Activated T-cell treated with anti-CD3 and anti-CD28 coated beads, Interleukin-2, amount 50 U/mL, for 72 hours (primary cell): ENCODE data around the gene SMYD5. TPM values are rescaled to one million over a fixed set of nuclear protein-coding genes. Genes with fewer than 3 reads are reported as not detected.
"Not testable (repeated sequence)": the region's sequence is repeated elsewhere in the genome, so short reads cannot be mapped to it uniquely, and the experiment has no call there.

Experiments used
- ATAC-seq, 2 donors: fragments of 150-1000 bp; cut with Tn5 transposase; replicated peaks in 1 of 2; 2 replicates each; pipeline ENCODE4 v1.10.0; 2021; ENCODE audit warnings: moderate library complexity in 2 of 2, mild to moderate bottlenecking in 1 of 2
- DNase-seq, 2 donors: peaks; one replicate each; pipeline ENCODE4 v3.0.0; 2021 to 2022; ENCODE audit warnings: mixed read lengths in 1 of 2
- H3K27ac Mint-ChIP-seq: one replicate; pipeline ENCODE4 v1.8.0; 2022; ENCODE audit warnings: mild to moderate bottlenecking, moderate library complexity, mixed read lengths
- H3K27me3 Mint-ChIP-seq: one replicate; pipeline ENCODE4 v1.8.0; 2022; ENCODE audit warnings: low read depth, mixed read lengths
- H3K36me3 Mint-ChIP-seq, 2 donors: one replicate each; pipeline ENCODE4 v1.8.0; 2022; ENCODE audit warnings: mixed read lengths in 2 of 2, mild to moderate bottlenecking in 1 of 2; ENCODE audit not compliant: insufficient read depth in 2 of 2
- H3K4me1 Mint-ChIP-seq: one replicate; pipeline ENCODE4 v1.8.0; 2022; ENCODE audit warnings: low read depth, mixed read lengths
- H3K4me3 Mint-ChIP-seq, 2 donors: one replicate each; pipeline ENCODE4 v1.8.0; 2022; ENCODE audit warnings: mild to moderate bottlenecking in 2 of 2, mixed read lengths in 2 of 2, moderate library complexity in 2 of 2
- H3K9me3 Mint-ChIP-seq, 2 donors: one replicate each; pipeline ENCODE4 v1.8.0; 2022; ENCODE audit warnings: mixed read lengths in 2 of 2
- total RNA-seq, 2 donors: library from RNA; stranded (reverse); gene quantifications; one replicate each; pipeline ENCODE4 v1.2.3, GENCODE V29; 2022

SMYD5 gene
- 10 to 100 TPM; 32.5 to 35.4 TPM for total RNA-seq

DNA sequence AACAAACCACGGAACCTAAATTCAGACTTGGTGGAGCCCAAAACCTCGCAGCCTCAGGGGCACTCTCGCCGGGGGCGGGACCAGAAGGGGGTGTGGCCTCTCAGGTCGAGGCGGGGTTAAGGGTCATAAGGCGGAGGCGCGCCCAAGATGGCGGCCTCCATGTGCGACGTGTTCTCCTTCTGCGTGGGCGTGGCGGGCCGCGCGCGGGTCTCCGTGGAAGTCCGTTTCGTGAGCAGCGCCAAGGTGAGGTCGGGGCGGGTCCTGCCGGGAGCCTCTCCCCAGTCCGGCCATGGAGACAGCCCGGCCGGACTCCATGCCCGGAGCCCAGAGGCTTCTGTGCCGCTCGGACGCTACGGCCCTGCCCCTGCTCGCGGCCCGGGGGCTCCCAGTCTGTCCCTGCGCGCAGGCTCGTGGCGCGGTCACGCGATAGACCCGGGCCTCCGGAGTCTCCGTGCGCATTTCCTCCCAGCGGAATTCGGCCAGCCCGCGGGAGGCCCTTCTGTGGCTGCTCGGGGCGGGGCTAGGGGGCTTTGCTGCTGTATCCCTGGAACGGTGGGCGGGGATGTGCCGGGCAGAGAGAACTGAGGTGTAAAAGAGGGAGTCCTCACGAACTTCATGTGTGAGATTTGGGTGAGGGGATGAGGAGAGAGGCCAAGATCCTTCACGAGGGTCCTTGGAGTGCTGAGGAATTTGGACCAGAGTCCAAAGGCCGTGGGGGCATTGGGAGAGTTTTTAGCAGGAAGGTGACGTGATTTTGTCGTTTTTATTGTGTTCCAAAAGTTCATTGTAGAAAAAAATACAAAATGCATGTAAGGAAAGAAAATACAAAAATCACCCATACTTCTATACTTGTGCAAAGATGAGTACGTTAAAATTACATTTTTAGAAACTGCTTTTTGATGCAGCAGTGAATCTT is at the start of gene SMYD5:
Gene SMYD5 (plus strand): TSS at position 126 of the 916 bp plus-strand sequence. CDS start 22 bp downstream, at position 148.
- DNase-seq (peak; percentile 96), ATAC-seq (peak; percentile 93 to 94)
- Mint-ChIP-seq H3K27me3 (no peaks in the 10 kb centered on the region), H3K27ac (peak within 1 kb of the TSS; percentile 46), H3K9me3 (no peaks in the 10 kb centered on the region), H3K36me3 (peaks cover 1 to 2% of the 10 kb centered on the region in 2 donors), H3K4me3 (peak within 1 kb of the TSS; percentile 93 to 97), H3K4me1 (peaks cover 44% of the 10 kb centered on the region)

DNA sequence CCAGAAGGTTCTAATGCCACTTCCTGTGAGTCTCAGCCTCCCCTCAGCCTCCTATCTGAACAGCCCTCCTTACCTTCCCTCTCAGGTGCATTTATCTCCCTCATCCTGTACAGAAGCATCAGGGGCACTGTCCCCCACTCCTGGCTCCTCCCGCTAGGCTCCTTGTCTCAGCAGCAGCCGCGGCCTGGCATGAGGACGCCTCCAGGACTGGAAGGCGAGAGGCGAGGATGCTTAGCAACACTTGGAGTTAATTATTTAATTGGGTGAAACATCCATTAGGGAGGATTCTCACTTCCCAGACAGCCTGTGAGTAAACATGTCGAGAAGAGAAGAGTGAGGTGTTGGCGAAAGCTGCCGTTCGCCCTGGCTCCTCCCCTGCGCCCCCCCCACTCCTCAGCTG is 48.1 kb upstream of the SMYD5 start:
- not testable (repeated sequence) for H3K27ac Mint-ChIP-seq, H3K4me3 Mint-ChIP-seq, H3K36me3 Mint-ChIP-seq, H3K4me1 Mint-ChIP-seq, H3K27me3 Mint-ChIP-seq, ATAC-seq, H3K9me3 Mint-ChIP-seq, DNase-seq

DNA sequence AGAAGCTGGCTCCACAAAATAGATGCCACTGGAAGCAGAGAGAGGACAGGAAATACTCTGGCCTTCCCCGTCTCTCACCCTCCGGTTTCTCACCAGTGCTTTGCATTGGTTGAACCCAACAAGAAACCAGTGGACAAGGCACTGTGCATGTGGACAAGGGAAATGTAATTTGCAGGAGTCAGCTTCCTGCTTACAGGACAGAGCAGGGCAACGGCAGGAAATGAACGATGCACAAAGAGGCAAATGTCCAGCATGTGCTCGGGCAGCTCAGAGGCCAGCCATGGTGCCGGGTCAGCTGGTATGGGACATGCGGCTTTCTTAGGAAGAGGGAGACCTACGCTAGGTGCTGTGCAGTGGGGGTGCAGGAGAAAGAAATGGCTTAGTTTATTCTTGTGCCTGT is 47.2 kb upstream of the SMYD5 start:
- not testable (repeated sequence) for H3K4me1 Mint-ChIP-seq, H3K27me3 Mint-ChIP-seq, H3K4me3 Mint-ChIP-seq, ATAC-seq, H3K27ac Mint-ChIP-seq, DNase-seq, H3K9me3 Mint-ChIP-seq, H3K36me3 Mint-ChIP-seq

GRCh38 chr2:73168348-73168747 is 45.7 kb upstream of the SMYD5 start:
- not testable (repeated sequence) for H3K27me3 Mint-ChIP-seq, H3K27ac Mint-ChIP-seq, H3K9me3 Mint-ChIP-seq, ATAC-seq, H3K36me3 Mint-ChIP-seq, DNase-seq, H3K4me3 Mint-ChIP-seq
- H3K4me1 Mint-ChIP-seq = peaks cover 11% of the 10 kb centered on the region

GRCh38 chr2:73170341-73170740 is 43.7 kb upstream of the SMYD5 start:
- not testable (repeated sequence) for H3K27ac Mint-ChIP-seq, H3K9me3 Mint-ChIP-seq, DNase-seq, H3K4me3 Mint-ChIP-seq, H3K36me3 Mint-ChIP-seq, ATAC-seq
- peaks cover 23% of the 10 kb centered on the region for H3K4me1 Mint-ChIP-seq
- peaks cover 17% of the 10 kb centered on the region for H3K27me3 Mint-ChIP-seq

- Mint-ChIP-seq H3K36me3 (no peaks in the 10 kb centered on the region), H3K27ac (peak overlapping the region; percentile 0), H3K4me1 (peaks cover 38% of the 10 kb centered on the region), H3K27me3 (peaks cover 35% of the 10 kb centered on the region), H3K4me3 (peak overlapping the region in 1 of 2 donors; percentile 3), H3K9me3 (no peaks in the 10 kb centered on the region)
- peak; percentile 68 to 72 for ATAC-seq
- peak; percentile 69 to 85 for DNase-seq
Measured at GRCh38 chr2:73172963-73173362, 41.1 kb upstream of the SMYD5 start.

DNA sequence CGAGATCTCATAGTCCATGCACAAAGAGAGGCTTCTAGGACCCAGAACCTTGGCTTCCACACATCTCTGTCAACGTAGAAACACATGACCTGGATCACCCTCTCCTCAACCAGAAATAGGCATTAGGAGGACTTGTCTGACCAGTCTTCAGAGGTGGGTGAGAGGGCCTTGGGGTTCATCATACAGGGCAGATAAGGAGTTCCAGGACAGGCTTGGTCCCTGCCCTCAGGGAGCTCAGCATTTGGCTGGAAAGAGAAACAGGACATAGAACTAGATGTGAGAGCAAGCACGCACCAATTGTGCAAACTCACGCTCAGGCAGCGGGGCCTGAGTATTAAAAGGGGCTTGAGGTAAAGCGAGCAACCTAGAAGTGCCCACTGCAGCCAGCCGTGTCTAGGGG is 40.3 kb upstream of the SMYD5 start:
- DNase-seq (no peak), ATAC-seq (no peak)
- Mint-ChIP-seq H3K9me3 (no peaks in the 10 kb centered on the region), H3K27ac (no peak overlapping the region), H3K4me3 (no peak overlapping the region), H3K27me3 (peaks cover 42% of the 10 kb centered on the region), H3K36me3 (no peaks in the 10 kb centered on the region), H3K4me1 (peaks cover 38% of the 10 kb centered on the region)

- DNase-seq (no peak), ATAC-seq (no peak)
- H3K4me1 Mint-ChIP-seq = peaks cover 38% of the 10 kb centered on the region
- no peaks in the 10 kb centered on the region for H3K36me3 Mint-ChIP-seq
- H3K27ac Mint-ChIP-seq = no peak overlapping the region
- no peaks in the 10 kb centered on the region for H3K9me3 Mint-ChIP-seq
- H3K27me3 Mint-ChIP-seq = peaks cover 42% of the 10 kb centered on the region
- no peak overlapping the region for H3K4me3 Mint-ChIP-seq
Measured at GRCh38 chr2:73174244-73174643, 39.8 kb upstream of the SMYD5 start.

GRCh38 chr2:73174941-73175662 is 38.9 kb upstream of the SMYD5 start:
- peaks cover 48% of the 10 kb centered on the region for H3K27me3 Mint-ChIP-seq
- H3K4me1 Mint-ChIP-seq = peaks cover 38% of the 10 kb centered on the region
- H3K36me3 Mint-ChIP-seq = no peaks in the 10 kb centered on the region
- peak overlapping the region; percentile 39 to 60 for H3K4me3 Mint-ChIP-seq
- DNase-seq (no peak), ATAC-seq (no peak)
- H3K27ac Mint-ChIP-seq = no peak overlapping the region
- no peaks in the 10 kb centered on the region for H3K9me3 Mint-ChIP-seq

- peaks cover 55% of the 10 kb centered on the region for H3K27me3 Mint-ChIP-seq
Measured at GRCh38 chr2:73175663-73176204, 38.3 kb upstream of the SMYD5 start.

GRCh38 chr2:73176205-73176880 is 37.7 kb upstream of the SMYD5 start:
- Mint-ChIP-seq H3K27me3 (peaks cover 58% of the 10 kb centered on the region), H3K9me3 (no peaks in the 10 kb centered on the region), H3K36me3 (no peaks in the 10 kb centered on the region), H3K27ac (peak overlapping the region; percentile 12), H3K4me3 (peak overlapping the region; percentile 81 to 93), H3K4me1 (peaks cover 38% of the 10 kb centered on the region)
- ATAC-seq = peak in 1 of 2 donors; percentile 1
- DNase-seq = peak in 1 of 2 donors; percentile 21

More at GRCh38 chr2:73175663-73176204, 38.3 kb upstream of the SMYD5 start:
- no peaks in the 10 kb centered on the region for H3K36me3 Mint-ChIP-seq
- ATAC-seq (peak; percentile 43 to 50), DNase-seq (peak; percentile 85 to 88)
- H3K4me3 Mint-ChIP-seq = peak overlapping the region; percentile 39 to 93
- no peak overlapping the region for H3K27ac Mint-ChIP-seq
- peaks cover 38% of the 10 kb centered on the region for H3K4me1 Mint-ChIP-seq
- H3K9me3 Mint-ChIP-seq = no peaks in the 10 kb centered on the region

- no peaks in the 10 kb centered on the region for H3K36me3 Mint-ChIP-seq
- no peaks in the 10 kb centered on the region for H3K9me3 Mint-ChIP-seq
- peaks cover 58% of the 10 kb centered on the region for H3K27me3 Mint-ChIP-seq
- DNase-seq = peak; percentile 92 to 94
- H3K27ac Mint-ChIP-seq = no peak overlapping the region
- peaks cover 38% of the 10 kb centered on the region for H3K4me1 Mint-ChIP-seq
- peak overlapping the region; percentile 81 to 93 for H3K4me3 Mint-ChIP-seq
- ATAC-seq = peak; percentile 69 to 76
Measured at GRCh38 chr2:73176881-73177644, 37.0 kb upstream of the SMYD5 start.
